ENCODE measurements around the gene EFCAB9.

Gene EFCAB9

DNA sequence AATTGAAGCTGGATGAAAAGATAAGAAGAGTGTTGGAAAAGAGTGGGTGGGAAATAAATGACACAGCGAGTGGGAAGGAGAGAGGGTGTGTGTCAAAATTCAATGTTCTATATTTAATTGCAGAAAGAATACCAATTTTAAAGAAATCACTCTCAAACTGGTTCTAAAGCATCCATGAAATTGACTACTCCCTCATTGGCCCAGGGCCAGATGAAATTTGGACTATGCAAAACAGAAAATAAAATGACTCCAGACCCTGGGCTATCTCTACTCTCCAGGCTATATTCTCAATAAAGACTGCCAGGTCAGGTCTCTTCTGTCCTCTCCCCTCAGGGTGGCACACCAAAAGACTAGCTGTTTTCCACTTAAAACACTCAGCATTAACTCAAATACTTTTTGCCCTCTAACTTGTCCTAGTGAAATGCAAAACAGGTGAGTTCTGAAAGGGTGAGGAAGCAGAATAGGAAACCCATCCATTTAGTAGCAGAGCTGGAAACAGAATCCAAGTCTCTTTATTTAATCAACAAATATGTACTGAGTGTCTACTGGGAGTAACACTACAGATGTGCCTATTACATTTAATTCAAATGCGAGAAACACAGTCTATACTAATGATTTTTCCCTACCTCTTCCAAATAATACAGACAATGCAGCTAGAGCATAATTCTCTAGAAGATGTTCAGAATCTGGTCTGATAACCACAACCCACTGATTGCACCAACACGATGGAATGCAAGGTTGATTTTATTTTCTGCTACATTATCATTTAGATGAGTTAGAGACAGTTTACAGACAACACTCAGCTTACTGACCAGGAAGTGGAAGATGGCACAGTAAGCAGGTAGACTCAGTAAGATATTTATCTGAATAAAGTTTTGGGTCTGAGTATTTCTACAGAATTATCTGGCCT is 42.1 kb downstream of the EFCAB9 start:
- DNase-seq (ENCODE audit: extremely low read depth in 1 of 2, low read depth in 1 of 2), result no peak

- DNase-seq (ENCODE audit: extremely low read depth in 1 of 2, low read depth in 1 of 2), result no peak
Observed at GRCh38 chr5:172238334-172238733, 44.4 kb downstream of the EFCAB9 start.

DNA sequence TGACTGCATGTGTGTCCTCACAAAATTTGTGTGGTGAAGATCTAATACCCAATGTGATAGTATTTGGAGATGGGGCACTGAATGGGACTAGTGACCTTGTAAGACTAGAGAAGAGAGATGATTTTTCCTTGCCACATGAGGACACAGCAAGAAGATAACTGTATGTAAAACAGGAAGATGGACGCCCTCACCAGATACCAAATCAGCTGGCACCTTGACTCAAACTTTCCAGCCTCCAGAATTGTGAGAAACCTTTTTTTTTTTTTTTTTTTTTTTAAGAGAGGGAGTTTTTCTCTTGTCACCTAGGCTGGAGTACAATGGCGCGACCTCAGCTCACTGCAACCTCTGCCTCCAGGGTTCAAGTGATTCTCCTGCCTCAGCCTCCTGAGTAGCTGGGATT is 49.3 kb downstream of the EFCAB9 start:
- DNase-seq (ENCODE audit: extremely low read depth in 1 of 2, low read depth in 1 of 2), result no peak

GRCh38 chr5:172245046-172245445 is 51.1 kb downstream of the EFCAB9 start:
- DNase-seq (ENCODE audit: extremely low read depth in 1 of 2, low read depth in 1 of 2), result no peak

DNA sequence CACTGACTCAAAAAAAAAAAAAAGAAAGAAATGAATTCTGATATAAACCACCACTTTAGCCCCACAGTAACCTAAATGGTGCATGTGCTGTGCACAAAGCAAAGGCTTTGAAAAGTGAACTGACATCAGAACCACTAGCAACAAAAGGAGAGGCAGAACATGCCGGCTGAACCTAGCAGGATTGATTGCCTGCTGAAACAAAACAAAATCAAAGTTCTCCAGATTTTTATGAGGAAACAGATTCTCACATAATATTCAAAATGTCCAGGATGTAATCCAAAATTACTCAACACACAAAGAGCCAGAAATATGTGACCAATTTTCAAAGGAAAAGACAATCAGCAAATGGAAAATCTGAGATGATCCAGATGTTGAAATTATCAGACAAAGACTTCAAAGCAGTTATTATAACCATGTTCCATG is 51.7 kb downstream of the EFCAB9 start:
- DNase-seq (ENCODE audit: extremely low read depth in 1 of 2, low read depth in 1 of 2), result no peak

GRCh38 chr5:172248637-172249036 is 54.7 kb downstream of the EFCAB9 start:
- DNase-seq (ENCODE audit: extremely low read depth in 1 of 2, low read depth in 1 of 2), result no peak

GRCh38 chr5:172251419-172251818 is 57.4 kb downstream of the EFCAB9 start:
- no peak for DNase-seq (ENCODE audit: extremely low read depth in 1 of 2, low read depth in 1 of 2)

DNA sequence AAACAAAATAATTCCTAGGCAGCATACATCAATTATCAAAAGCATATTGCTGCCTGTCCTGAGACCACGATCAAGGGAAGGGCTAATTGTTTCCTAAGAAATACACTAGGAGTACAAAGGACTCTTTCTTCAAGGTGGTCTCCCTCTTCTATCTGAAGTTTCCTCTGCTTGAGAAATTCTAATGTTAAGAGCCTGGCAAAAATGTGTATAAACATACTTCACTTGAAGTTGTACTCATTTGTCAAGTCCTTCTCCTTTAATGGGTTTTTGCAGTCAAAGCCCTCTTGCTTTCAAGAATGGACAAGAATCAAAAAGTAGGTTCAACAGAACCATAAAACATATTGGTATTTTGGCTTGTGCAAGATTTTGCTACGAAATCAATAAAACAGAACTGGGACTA is 58.5 kb downstream of the EFCAB9 start:
- no peak for DNase-seq (ENCODE audit: extremely low read depth in 1 of 2, low read depth in 1 of 2)
